Right renal pelvis (tissue), 4 donors: ENCODE results near the gene TMC1. TPM values are rescaled to one million over a fixed set of nuclear protein-coding genes. Genes with fewer than 3 reads are reported as not detected.
"Not testable (repeated sequence)": the region's sequence is repeated elsewhere in the genome, so short reads cannot be mapped to it uniquely, and the experiment has no call there.

Experiments used
- DNase-seq, 4 donors: peaks; one replicate each; pipeline ENCODE4 v3.0.0-alpha.2; 2013; ENCODE audit warnings: low read depth in 4 of 4, low spot score in 3 of 4, missing footprints in 1 of 4
- polyA plus RNA-seq, 4 donors: library from polyadenylated mRNA; unstranded; fragments of 120-200 nt; gene quantifications; one replicate each; pipeline ENCODE4 v1.2.1, GENCODE V29; 2013; ENCODE audit not compliant: insufficient read length in 4 of 4

Gene TMC1
- polyA plus RNA-seq, 4 donors = 0.26 to 0.99 (median 0.82) TPM

DNA sequence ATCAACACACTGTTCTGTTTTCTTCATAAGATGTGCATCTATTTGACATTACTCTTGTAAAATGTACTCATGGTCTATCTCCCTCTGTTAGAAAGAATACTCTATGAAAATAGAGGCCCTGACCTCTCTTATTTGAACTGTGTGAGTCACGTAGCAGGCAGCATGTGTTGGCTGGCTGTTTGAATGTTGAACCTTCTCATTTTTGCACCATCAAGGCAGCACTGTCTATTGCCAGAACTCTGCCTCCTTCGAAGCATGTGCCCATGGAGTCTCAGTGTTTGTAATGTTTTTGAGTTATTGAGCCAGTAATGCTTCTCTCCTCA, 287.0 kb downstream of the TMC1 start:
- DNase-seq = no peak

DNA sequence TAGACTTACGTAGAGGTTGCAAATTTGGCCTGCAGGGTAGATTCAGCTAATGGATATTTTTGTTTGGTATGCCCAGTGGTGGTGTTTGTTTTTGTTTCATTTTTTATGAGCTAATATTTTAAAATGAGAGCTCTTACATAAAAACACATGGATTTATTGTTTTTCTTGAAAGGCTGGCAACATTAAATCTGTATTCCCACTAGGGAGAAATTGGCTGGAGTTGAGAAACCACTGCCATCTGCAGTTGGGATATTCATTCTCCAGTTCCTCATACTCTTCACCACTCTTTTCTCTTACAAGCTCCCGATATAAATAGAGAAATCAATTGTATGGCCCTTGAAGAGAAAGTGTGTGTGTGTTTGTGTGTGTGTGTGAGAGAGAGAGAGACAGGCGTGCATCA, 288.2 kb downstream of the TMC1 start:
- no peak for DNase-seq

DNA sequence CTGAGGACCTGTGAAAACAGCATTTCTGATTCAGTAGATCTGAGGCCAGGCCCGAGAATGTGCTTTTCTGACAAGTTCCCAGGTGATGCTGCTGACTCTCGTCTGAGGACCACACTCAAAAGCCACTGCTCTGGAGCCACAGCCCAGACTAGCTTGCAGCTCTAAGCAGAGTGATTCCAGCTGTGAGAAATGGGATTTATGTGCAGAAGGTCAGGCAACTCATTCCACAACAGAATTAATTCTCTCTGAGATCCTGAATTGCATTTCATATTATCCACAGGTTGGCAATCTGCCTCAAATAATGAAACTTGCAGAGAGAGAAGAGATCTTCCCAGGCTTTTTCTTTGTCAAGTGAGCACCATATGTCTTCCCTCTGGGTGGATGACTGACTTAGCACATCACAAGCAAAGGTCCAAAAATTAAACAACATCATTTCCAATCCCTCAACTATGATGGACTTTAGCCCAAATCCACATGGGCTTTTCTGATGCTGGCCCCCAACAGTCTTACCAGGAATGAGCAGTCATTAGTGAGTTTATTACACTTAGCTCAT, 291.2 kb downstream of the TMC1 start:
- peak in 3 of 4 donors; percentile 40 to 47 (median 46) for DNase-seq

- no peak for DNase-seq
These were observed 292.1 kb downstream of the TMC1 start for GRCh38 chr9:72813544-72813943.

DNA sequence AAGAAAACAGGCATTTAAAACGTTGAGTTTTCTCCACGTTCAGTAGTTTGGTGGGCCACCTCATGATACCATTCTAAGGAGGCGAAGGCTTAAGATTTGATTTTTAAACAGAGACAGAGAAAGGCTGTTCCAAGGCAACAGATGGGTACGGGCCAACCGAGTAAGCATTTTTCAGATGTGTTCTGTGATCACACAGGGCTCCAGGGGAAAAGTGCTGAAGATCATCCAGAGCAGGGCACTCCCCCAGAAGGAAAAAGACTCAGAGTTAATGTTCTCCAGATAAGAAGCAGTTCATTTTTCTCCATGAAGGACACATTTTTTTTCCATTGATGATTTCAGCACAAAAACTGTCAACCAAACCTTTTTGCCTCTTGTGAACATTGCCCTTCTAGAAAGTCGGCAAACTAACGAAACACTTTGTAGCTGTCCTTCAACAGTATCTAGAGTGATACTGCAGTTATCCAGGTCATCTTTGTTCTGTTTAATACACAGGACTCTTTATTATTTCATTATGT, 292.7 kb downstream of the TMC1 start:
- DNase-seq = no peak

GRCh38 chr9:72816666-72817065, 295.3 kb downstream of the TMC1 start:
- no peak for DNase-seq

DNA sequence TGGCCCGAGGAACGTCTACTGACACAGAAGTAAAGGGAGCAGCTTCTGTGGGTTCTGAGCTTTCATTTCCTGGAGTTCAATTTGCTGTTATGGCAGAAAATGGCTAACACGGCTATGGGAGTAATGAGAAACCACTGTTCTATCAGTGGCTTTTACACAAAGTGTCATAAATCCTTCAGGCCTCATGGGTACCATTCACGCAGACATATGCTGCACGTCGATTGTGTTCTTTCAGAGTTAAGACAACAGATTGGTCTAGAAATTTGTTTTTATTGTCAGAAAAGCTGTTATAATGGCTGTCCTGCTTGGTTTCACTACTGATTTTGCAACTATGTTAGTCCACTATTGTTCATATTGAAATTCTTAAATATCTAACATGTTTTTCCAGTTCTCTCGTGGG, 296.0 kb downstream of the TMC1 start:
- DNase-seq = no peak

GRCh38 chr9:72818385-72818784, 297.0 kb downstream of the TMC1 start:
- no peak for DNase-seq

DNA sequence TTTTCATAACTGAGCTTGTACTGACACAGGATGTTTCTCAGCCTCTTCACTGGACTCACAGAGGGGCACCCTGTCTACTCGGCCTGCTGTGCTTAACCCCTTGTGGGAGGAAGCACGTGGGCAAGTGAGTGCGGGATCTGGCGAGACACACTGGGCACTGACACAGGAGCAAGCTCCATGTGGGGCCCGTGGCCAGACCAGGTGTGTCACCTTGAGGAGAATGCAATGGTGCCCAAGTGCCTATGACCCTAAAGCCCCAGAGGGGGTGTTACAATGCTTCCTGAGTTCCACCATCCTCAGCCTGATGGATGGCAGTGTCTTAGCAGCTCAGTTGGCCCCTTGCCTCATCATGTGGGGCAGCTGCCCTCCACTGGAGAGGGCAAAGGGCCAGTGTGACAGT, 302.6 kb downstream of the TMC1 start:
- DNase-seq = no peak

- DNase-seq = no peak
These were observed 305.9 kb downstream of the TMC1 start for GRCh38 chr9:72826996-72827949.

DNA sequence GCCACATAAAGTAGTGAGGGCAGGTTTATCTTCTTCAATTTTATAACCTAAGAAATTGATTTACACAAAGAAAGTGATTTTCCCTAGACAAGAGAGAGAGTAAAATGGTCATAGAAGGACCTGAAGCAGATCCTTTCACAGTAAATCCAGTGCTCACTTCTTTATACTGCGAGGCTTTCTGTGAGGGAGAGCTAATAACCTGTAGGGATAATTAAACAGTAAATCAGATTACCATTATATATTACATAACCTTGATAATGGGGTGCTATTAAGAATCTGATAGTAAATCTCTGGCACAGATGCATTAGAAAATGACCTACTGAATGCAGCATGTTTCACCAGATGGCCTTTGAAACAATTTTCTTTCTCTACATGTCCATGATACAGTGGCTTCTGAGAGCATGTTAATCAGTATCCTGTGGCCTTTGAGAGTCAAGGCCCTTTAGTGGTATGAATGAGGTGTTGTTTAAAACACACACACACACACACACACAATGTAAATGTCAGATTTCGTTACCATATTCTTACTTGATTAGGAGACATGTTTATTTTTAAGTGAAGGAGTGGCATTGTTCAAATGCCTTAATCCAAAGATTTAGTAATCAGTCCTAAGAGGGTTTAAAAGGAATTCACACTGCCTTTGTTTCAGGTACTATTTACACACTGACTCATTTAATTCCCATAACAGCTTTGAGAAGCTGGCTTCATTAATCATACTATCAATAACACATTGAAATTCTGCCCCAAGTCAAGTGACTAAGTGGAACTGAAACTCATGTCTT, 306.7 kb downstream of the TMC1 start:
- no peak for DNase-seq

DNA sequence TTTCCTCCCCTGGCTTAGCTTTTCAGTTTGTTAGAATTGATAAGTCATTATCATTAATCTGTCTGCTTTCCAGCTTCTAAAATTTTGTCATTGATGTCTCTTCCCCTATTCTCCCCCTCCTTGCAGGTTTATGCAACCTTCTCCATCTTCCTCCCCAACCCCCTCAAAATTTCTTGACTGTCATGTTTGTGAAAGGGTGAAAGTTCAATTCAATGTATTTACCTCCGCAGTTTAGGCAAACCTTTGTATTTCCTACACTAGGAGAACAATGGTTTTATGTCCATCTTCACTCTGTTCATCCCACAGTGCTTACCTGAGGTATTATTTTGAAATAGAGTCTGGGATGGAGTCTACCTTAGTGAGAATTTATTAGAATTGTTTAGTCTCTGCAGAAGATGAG, 313.6 kb downstream of the TMC1 start:
- DNase-seq = no peak

- DNase-seq = no peak
These were observed 315.4 kb downstream of the TMC1 start for GRCh38 chr9:72836790-72837189.

- DNase-seq = no peak
These were observed 317.7 kb downstream of the TMC1 start for GRCh38 chr9:72839085-72839484.

GRCh38 chr9:72843520-72844439, 322.4 kb downstream of the TMC1 start:
- DNase-seq = no peak

DNA sequence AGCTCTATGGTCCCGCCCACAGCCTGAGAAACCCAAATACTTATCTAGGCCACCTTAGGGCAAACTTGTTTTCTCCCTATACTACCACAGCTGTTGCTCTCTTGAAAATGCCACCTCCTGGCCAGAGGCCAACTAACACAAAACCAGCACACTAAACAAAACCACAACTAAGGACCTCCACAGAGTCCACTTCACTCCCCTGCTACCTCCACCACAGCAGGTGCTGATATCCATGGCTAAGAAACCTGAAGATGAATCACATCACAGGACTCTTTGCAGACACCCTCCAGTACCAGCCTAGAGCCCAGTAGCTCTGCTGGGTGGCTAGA, 323.0 kb downstream of the TMC1 start:
- DNase-seq = no peak

DNA sequence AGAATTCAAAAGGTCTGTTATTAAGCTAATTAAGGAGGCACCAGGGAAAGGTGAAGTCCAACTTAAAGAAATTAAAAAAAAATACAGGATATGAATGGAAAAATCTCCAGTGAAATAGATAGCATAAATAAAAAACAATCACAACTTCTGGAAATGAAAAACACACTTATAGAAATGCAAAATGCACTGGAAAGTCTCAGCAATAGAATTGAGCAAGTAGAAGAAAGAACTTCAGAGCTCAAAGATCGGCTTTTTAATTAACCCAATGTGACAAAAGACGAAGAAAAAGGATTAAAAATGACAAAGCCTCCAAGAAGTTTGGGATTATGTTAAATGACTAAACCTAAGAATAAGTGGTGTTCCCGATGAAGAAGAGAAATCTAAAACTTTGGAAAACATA, 323.6 kb downstream of the TMC1 start:
- not testable (repeated sequence) for DNase-seq

- not testable (repeated sequence) for DNase-seq
These were observed 328.8 kb downstream of the TMC1 start for GRCh38 chr9:72850209-72850608.

DNA sequence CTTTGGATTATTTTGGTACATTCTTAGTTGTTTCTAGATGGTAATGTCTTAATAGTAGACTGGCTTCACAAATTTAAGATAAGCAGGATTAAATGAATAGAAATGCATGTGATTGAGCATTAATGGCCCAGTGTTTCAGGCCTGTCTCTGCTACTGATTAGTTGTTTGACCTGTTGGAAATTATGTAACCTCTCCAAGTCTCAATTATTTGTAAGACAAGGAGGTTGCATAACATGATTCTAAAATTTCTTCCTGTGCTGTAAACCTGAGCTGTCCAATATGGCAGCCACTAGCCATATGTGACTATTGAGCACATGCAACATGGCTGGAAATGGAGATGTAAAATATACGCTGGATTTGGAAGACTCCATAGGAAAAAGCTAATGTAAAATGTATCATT, 333.9 kb downstream of the TMC1 start:
- no peak for DNase-seq

- no peak for DNase-seq
These were observed 334.6 kb downstream of the TMC1 start for GRCh38 chr9:72855890-72856523.
